ENCODE data around the gene TDRD9. TPM values are rescaled to one million over a fixed set of nuclear protein-coding genes. Genes with fewer than 3 reads are reported as not detected.

Gene TDRD9
- polyA plus RNA-seq, 1 experiment = 2.2 TPM

DNA sequence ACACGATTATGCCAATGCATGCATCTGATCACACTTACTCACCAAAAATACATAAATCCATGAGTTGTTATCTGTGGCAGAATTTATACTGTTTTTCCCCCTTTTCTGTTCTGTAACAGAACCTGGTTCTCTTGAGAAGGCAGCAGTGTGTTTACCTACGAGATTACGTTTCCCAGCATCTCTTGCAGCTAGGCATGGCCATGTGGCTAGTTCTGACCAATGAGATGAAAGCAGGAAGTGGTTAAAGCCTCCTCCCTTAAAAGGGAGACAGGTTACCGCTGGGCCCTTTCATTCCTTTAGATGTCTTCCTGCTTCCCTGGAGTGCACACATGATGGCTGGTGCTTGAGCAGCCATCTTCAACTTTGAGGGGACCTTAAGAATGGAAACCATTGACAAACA lies 145.5 kb downstream of the TDRD9 start:
- POLR2A ChIA-PET = no interaction called here
- TF ChIP-seq, protein P1, sequence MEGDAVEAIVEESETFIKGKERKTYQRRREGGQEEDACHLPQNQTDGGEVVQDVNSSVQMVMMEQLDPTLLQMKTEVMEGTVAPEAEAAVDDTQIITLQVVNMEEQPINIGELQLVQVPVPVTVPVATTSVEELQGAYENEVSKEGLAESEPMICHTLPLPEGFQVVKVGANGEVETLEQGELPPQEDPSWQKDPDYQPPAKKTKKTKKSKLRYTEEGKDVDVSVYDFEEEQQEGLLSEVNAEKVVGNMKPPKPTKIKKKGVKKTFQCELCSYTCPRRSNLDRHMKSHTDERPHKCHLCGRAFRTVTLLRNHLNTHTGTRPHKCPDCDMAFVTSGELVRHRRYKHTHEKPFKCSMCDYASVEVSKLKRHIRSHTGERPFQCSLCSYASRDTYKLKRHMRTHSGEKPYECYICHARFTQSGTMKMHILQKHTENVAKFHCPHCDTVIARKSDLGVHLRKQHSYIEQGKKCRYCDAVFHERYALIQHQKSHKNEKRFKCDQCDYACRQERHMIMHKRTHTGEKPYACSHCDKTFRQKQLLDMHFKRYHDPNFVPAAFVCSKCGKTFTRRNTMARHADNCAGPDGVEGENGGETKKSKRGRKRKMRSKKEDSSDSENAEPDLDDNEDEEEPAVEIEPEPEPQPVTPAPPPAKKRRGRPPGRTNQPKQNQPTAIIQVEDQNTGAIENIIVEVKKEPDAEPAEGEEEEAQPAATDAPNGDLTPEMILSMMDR (IDR thresholded peaks at IDR 0.05; ENCODE audit: insufficient read depth, low read depth, low read length) = no peak
- CTCF ChIA-PET = no interaction called here

GRCh38 chr14:104075530-104076151 lies 147.4 kb downstream of the TDRD9 start:
- ChIA-PET CTCF (interaction anchor here (0.6 to 4.3 kb wide), 6 partner anchors 9 to 564 kb away, joined by 3 to 35 read pairs (median 5); no protein-coding TSS in a partner anchor), POLR2A (no interaction called here)
- TF ChIP-seq, protein P1 (IDR thresholded peaks at IDR 0.05; ENCODE audit: insufficient read depth, low read depth, low read length) = peak; percentile 40
- Histone ChIP-seq H3K27me3 (ENCODE audit: control insufficient read depth, insufficient read depth, low read length) (no peaks in the 10 kb centered on the region), H3K36me3 (ENCODE audit: control insufficient read depth, insufficient read depth, low read length) (no peaks in the 10 kb centered on the region), H3K4me3 (ENCODE audit: low read depth, low read length) (no peak overlapping the region)
- no peak for DNase-seq (ENCODE audit: low read depth)

More for the DNA sequence above, 145.5 kb downstream of the TDRD9 start:
- Histone ChIP-seq H3K27me3 (ENCODE audit: control insufficient read depth, insufficient read depth, low read length) (no peaks in the 10 kb centered on the region), H3K36me3 (ENCODE audit: control insufficient read depth, insufficient read depth, low read length) (no peaks in the 10 kb centered on the region), H3K4me3 (ENCODE audit: low read depth, low read length) (no peak overlapping the region)
- DNase-seq (ENCODE audit: low read depth) = no peak

DNA sequence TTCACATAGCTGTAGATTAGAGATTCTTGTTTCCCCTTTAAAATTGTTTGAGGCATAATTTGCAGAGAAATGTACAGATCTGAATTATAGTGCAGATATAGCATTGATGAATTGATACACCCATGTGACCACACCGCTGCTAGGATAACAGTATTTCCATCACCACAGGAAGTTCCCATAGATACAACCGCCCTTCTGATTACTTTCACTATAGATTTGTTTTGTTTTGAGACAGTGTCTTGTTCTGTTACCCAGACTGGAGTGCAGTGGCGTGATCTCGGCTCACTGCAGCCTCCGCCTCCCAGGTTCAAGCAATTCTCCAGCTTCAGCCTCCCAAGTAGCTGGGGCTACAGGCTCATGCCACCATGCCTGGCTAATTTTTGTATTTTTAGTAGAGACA lies 148.5 kb downstream of the TDRD9 start:
- H3K36me3 ChIP-seq (ENCODE audit: control insufficient read depth, insufficient read depth, low read length) = no peaks in the 10 kb centered on the region
- TF ChIP-seq, protein P1 (IDR thresholded peaks at IDR 0.05; ENCODE audit: insufficient read depth, low read depth, low read length) = no peak
- CTCF ChIA-PET = interaction anchor here (1.0 to 4.3 kb wide), 8 partner anchors 8 to 788 kb away, joined by 3 to 35 read pairs (median 4); partner anchors contain the start of gene CEP170B
- H3K27me3 ChIP-seq (ENCODE audit: control insufficient read depth, insufficient read depth, low read length) = no peaks in the 10 kb centered on the region
- DNase-seq (ENCODE audit: low read depth) = no peak
- POLR2A ChIA-PET = no interaction called here
- H3K4me3 ChIP-seq (ENCODE audit: low read depth, low read length) = no peak overlapping the region

DNA sequence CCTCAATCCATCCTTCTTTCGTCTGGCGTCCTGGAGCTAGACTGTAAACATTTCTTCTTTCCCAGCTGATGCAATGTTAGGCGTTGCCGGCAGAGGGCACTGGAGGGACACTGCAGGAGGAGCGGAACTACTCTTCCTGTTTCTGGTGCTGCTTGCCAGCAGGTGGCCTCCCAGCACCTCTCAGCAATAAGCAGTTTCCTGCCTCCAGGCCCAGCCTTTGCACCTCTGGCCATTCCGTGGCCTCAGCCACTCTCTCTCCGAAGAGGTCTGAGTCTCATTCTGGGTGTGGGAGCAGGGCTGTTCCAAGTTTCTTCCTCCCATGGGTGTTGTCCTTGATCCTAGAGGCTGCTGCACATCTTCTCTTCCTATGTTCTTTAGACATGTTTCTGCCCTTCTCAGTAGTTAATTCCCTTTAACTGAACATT lies 149.8 kb downstream of the TDRD9 start:
- Histone ChIP-seq H3K36me3 (ENCODE audit: control insufficient read depth, insufficient read depth, low read length) (no peaks in the 10 kb centered on the region), H3K4me3 (ENCODE audit: low read depth, low read length) (no peak overlapping the region), H3K27me3 (ENCODE audit: control insufficient read depth, insufficient read depth, low read length) (no peaks in the 10 kb centered on the region)
- ChIA-PET POLR2A (no interaction called here), CTCF (interaction anchor here (0.6 to 4.3 kb wide), 27 partner anchors 9 to 787 kb away, joined by 3 to 35 read pairs (median 4); partner anchors contain the start of gene CEP170B)
- TF ChIP-seq, protein P1 (IDR thresholded peaks at IDR 0.05; ENCODE audit: insufficient read depth, low read depth, low read length) = peak; percentile 100
- DNase-seq (ENCODE audit: low read depth) = peak; percentile 29

DNA sequence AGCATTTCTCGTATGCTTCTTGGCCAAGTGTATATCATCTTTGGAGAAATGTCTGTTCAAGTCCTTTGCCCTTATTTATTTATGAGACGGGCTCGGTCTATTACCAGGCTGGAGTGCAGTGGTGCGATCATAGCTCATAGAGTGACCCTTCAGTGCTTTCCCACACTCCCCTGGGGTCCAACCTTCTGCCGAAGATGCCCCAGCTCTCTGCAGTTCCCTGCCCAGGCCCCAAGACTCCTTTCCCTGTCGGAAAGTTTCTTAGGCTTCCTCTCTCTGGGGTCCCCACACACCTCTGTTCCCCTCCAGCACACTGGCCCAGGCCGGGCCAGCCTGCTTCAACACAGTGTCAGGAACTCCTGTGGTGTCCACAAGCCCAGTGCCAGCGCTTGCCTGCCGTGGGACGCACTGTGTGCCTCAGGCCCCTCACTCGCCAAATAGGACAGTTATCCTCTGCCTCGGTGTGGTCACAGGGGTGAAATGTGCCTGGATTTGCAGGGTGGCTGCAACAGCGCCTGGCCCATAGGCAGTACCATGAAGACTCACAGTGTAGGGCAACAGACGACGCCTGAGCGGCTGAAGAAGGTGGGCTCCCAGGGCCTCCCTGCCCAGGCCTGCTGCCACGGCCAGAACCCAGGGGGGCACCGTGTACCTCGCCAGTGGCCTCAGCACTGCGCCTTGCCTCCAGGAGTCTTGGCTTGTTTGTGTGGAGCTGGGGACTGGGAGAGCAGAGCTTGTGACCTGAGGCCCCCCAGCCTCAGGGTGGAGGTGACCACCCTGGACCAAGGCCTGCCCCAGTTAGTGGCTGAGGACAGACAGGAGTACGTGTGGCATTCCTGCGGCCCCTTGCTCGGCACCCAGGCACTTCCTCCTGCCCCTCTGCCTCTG lies 152.4 kb downstream of the TDRD9 start:
- POLR2A ChIA-PET = no interaction called here
- Histone ChIP-seq H3K4me3 (ENCODE audit: low read depth, low read length) (no peak overlapping the region), H3K36me3 (ENCODE audit: control insufficient read depth, insufficient read depth, low read length) (no peaks in the 10 kb centered on the region), H3K27me3 (ENCODE audit: control insufficient read depth, insufficient read depth, low read length) (no peaks in the 10 kb centered on the region)
- CTCF ChIA-PET = no interaction called here
- TF ChIP-seq, protein P1 (IDR thresholded peaks at IDR 0.05; ENCODE audit: insufficient read depth, low read depth, low read length) = no peak
- DNase-seq (ENCODE audit: low read depth) = no peak
